Transverse colon (tissue), 4 donors: ENCODE results near the gene UBXN1.
A peak's percentile ranks its signal among the peaks of the same experiment; 100 is the strongest.

ENCODE experiments used
- EP300 ChIP-seq: sonication (generic); formaldehyde crosslinking; IDR thresholded peaks from one replicate; pipeline ENCODE4 v1.6.1; 2017; ENCODE audit warnings: antibody characterized with exemption, low read depth
- POLR2A ChIP-seq: fragments of 450-650 bp; IDR thresholded peaks from one replicate; pipeline ENCODE4 v1.6.1; 2016; ENCODE audit warnings: antibody characterized with exemption, mild to moderate bottlenecking, moderate library complexity
- POLR2AphosphoS5 ChIP-seq, 3 donors: sonication (generic); formaldehyde crosslinking; IDR thresholded peaks; one replicate each; pipeline ENCODE4 v1.6.1; 2016; ENCODE audit warnings: antibody characterized with exemption in 3 of 3
- TF ChIP-seq, protein P1 (sequence below), 5 experiments: fragments of 200-600 bp in 3 of 5; fragments of 450-650 bp in 2 of 5; sonication (generic) in 3 of 5; IDR thresholded peaks; 1 replicate in 2 of 5; 2 replicates in 3 of 5; pipeline ENCODE4 v1.5.1; 2016 to 2017; ENCODE audit warnings: antibody characterized with exemption in 5 of 5, inconsistent platforms in 3 of 5, mild to moderate bottlenecking in 2 of 5, moderate library complexity in 1 of 5

DNA sequence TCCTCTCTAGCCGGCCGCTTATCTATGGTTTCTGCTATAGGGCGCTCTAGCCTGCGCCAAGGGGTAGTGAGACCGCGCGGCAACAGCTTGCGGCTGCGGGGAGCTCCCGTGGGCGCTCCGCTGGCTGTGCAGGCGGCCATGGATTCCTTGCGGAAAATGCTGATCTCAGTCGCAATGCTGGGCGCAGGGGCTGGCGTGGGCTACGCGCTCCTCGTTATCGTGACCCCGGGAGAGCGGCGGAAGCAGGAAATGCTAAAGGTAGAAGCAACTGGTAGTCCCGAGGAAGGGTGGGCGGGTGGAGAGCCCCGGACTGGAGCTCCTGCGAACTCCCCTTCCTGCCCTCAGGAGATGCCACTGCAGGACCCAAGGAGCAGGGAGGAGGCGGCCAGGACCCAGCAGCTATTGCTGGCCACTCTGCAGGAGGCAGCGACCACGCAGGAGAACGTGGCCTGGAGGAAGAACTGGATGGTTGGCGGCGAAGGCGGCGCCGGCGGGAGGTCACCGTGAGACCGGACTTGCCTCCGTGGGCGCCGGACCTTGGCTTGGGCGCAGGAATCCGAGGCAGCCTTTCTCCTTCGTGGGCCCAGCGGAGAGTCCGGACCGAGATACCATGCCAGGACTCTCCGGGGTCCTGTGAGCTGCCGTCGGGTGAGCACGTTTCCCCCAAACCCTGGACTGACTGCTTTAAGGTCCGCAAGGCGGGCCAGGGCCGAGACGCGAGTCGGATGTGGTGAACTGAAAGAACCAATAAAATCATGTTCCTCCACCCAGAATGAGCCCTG, 7.1 kb downstream of the UBXN1 start, which contains the start of the genes LBHD1 and UQCC3:
- TF ChIP-seq, protein P1, sequence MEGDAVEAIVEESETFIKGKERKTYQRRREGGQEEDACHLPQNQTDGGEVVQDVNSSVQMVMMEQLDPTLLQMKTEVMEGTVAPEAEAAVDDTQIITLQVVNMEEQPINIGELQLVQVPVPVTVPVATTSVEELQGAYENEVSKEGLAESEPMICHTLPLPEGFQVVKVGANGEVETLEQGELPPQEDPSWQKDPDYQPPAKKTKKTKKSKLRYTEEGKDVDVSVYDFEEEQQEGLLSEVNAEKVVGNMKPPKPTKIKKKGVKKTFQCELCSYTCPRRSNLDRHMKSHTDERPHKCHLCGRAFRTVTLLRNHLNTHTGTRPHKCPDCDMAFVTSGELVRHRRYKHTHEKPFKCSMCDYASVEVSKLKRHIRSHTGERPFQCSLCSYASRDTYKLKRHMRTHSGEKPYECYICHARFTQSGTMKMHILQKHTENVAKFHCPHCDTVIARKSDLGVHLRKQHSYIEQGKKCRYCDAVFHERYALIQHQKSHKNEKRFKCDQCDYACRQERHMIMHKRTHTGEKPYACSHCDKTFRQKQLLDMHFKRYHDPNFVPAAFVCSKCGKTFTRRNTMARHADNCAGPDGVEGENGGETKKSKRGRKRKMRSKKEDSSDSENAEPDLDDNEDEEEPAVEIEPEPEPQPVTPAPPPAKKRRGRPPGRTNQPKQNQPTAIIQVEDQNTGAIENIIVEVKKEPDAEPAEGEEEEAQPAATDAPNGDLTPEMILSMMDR (IDR thresholded peaks at IDR 0.05), result no peak
- TF ChIP-seq POLR2A (peak; percentile 82), EP300 (no peak), POLR2AphosphoS5 (IDR thresholded peaks at IDR 0.05) (peak; percentile 76 to 83 (median 77))
